H9 (cell line): Measurements from ENCODE around the gene NEGR1. TPM values are rescaled to one million over a fixed set of nuclear protein-coding genes. Genes with fewer than 3 reads are reported as not detected.

Source experiments
- DNase-seq: peaks from one replicate; pipeline ENCODE4 v3.0.0-alpha.2; 2017
- H2AFZ ChIP-seq: one replicate; pipeline ENCODE4 v1.6.1; 2013; ENCODE audit warnings: mild to moderate bottlenecking, low read length, control low read depth, moderate library complexity
- H2AK5ac ChIP-seq: 2 replicates; pipeline ENCODE4 v1.6.1; 2013; ENCODE audit warnings: low read length, control low read depth, mixed read lengths; ENCODE audit not compliant: insufficient read length
- H2BK120ac ChIP-seq: one replicate; pipeline ENCODE4 v1.6.1; 2013; ENCODE audit warnings: low read depth, mild to moderate bottlenecking, low read length, control low read depth, inconsistent platforms; ENCODE audit not compliant: poor library complexity, severe bottlenecking
- H2BK12ac ChIP-seq: 2 replicates; pipeline ENCODE4 v1.6.1; 2013; ENCODE audit warnings: low read length, control low read depth, mixed read lengths, low read depth; ENCODE audit not compliant: insufficient read length
- H2BK15ac ChIP-seq: 2 replicates; pipeline ENCODE4 v1.6.1; 2013; ENCODE audit warnings: low read depth, low read length, control low read depth
- H2BK20ac ChIP-seq: one replicate; pipeline ENCODE4 v1.6.1; 2013; ENCODE audit warnings: low read depth, mild to moderate bottlenecking, low read length, control low read depth, inconsistent platforms; ENCODE audit not compliant: poor library complexity, severe bottlenecking
- H2BK5ac ChIP-seq: 2 replicates; pipeline ENCODE4 v1.6.1; 2013; ENCODE audit warnings: low read length, control low read depth, mixed read lengths; ENCODE audit not compliant: insufficient read length
- H3K14ac ChIP-seq: 2 replicates; pipeline ENCODE4 v1.6.1; 2013; ENCODE audit warnings: low read length, control low read depth; ENCODE audit not compliant: insufficient read depth
- H3K18ac ChIP-seq: 2 replicates; pipeline ENCODE4 v1.6.1; 2013; ENCODE audit warnings: low read depth, mild to moderate bottlenecking, mixed read lengths, low read length, control low read depth; ENCODE audit not compliant: insufficient read length
- H3K23ac ChIP-seq: 2 replicates; pipeline ENCODE4 v1.6.1; 2013; ENCODE audit warnings: low read length, control low read depth, mixed read lengths, low read depth; ENCODE audit not compliant: insufficient read length
- H3K23me2 ChIP-seq: 2 replicates; pipeline ENCODE4 v1.6.1; 2013; ENCODE audit warnings: low read depth, mild to moderate bottlenecking, mixed read lengths, low read length, control low read depth; ENCODE audit not compliant: insufficient read length, poor library complexity, severe bottlenecking
- H3K27ac ChIP-seq: 2 replicates; pipeline ENCODE4 v1.5.1; 2013; ENCODE audit warnings: low read length, control low read depth, mixed read lengths, low read depth; ENCODE audit not compliant: insufficient read length
- H3K27me3 ChIP-seq: 2 replicates; pipeline ENCODE4 v1.6.1; 2013; ENCODE audit warnings: low read length, control low read depth, inconsistent platforms; ENCODE audit not compliant: insufficient read depth
- H3K4ac ChIP-seq: 2 replicates; pipeline ENCODE4 v1.6.1; 2013; ENCODE audit warnings: low read depth, mild to moderate bottlenecking, control low read depth, inconsistent platforms, low read length, moderate library complexity
- H3K4me1 ChIP-seq: 2 replicates; pipeline ENCODE4 v1.6.1; 2013; ENCODE audit warnings: low read length, control low read depth, inconsistent platforms; ENCODE audit not compliant: insufficient read depth
- H3K4me2 ChIP-seq: 2 replicates; pipeline ENCODE4 v1.6.1; 2013; ENCODE audit warnings: low read length, control low read depth, mixed read lengths; ENCODE audit not compliant: insufficient read length, insufficient read depth
- H3K56ac ChIP-seq: 2 replicates; pipeline ENCODE4 v1.6.1; 2013; ENCODE audit warnings: low read depth, mild to moderate bottlenecking, mixed read lengths, low read length, control low read depth; ENCODE audit not compliant: insufficient read length
- H3K79me1 ChIP-seq: 2 replicates; pipeline ENCODE4 v1.6.1; 2013; ENCODE audit warnings: low read depth, mild to moderate bottlenecking, moderate library complexity, low read length, control low read depth, inconsistent platforms; ENCODE audit not compliant: insufficient read depth, poor library complexity, severe bottlenecking
- H3K79me2 ChIP-seq: 2 replicates; pipeline ENCODE4 v1.6.1; 2013; ENCODE audit warnings: low read length, control low read depth, inconsistent platforms; ENCODE audit not compliant: insufficient read depth
- H3K9ac ChIP-seq: 2 replicates; pipeline ENCODE4 v1.6.1; 2013; ENCODE audit warnings: low read length, control low read depth, mixed read lengths; ENCODE audit not compliant: insufficient read length; ENCODE audit errors: extremely low read depth
- H3K9me3 ChIP-seq: one replicate; pipeline ENCODE4 v1.6.1; 2013; ENCODE audit warnings: low read depth, low read length, inconsistent platforms; ENCODE audit not compliant: control insufficient read depth
- H3T11ph ChIP-seq: one replicate; pipeline ENCODE4 v1.6.1; 2013; ENCODE audit warnings: mild to moderate bottlenecking, low read length, control low read depth, inconsistent platforms
- H4K20me1 ChIP-seq: one replicate; pipeline ENCODE4 v1.6.1; 2013; ENCODE audit not compliant: control insufficient read depth, insufficient read length, insufficient read depth
- H4K5ac ChIP-seq: 2 replicates; pipeline ENCODE4 v1.6.1; 2013; ENCODE audit warnings: low read depth, mild to moderate bottlenecking, mixed read lengths, low read length, control low read depth; ENCODE audit not compliant: insufficient read length
- H4K8ac ChIP-seq: replicated peaks from 2 replicates; pipeline ENCODE4 v1.6.1; 2013; ENCODE audit warnings: low read length, control low read depth, mixed read lengths, low read depth; ENCODE audit not compliant: insufficient read length
- H4K91ac ChIP-seq: 2 replicates; pipeline ENCODE4 v1.6.1; 2013; ENCODE audit warnings: low read depth, mild to moderate bottlenecking, moderate library complexity, mixed read lengths, low read length, control low read depth; ENCODE audit not compliant: insufficient read length
- H3K27ac Mint-ChIP-seq, 3 experiments: 2 replicates in 2 of 3; 3 replicates in 1 of 3; pipeline ENCODE4 v1.8.0; 2020 to 2021; ENCODE audit warnings: mixed read lengths in 3 of 3, mild to moderate bottlenecking in 1 of 3, moderate library complexity in 1 of 3
- H3K27me3 Mint-ChIP-seq: 2 replicates; pipeline ENCODE4 v1.8.0; 2021; ENCODE audit warnings: low read depth, mild to moderate bottlenecking, moderate library complexity, mixed read lengths
- H3K36me3 Mint-ChIP-seq, 3 experiments: 2 replicates in 2 of 3; 3 replicates in 1 of 3; pipeline ENCODE4 v1.8.0; 2020 to 2021; ENCODE audit warnings: low read depth in 3 of 3, mixed read lengths in 3 of 3; ENCODE audit not compliant: insufficient read depth in 1 of 3
- H3K4me1 Mint-ChIP-seq, 2 experiments: 2 replicates each; pipeline ENCODE4 v1.8.0; 2020; ENCODE audit warnings: mixed read lengths in 2 of 2
- H3K4me3 Mint-ChIP-seq, 2 experiments: 2 replicates in 1 of 2; 3 replicates in 1 of 2; pipeline ENCODE4 v1.8.0; 2020 to 2021; ENCODE audit warnings: mild to moderate bottlenecking in 2 of 2, mixed read lengths in 2 of 2, moderate library complexity in 1 of 2
- H3K9me3 Mint-ChIP-seq, 2 experiments: 2 replicates in 1 of 2; 3 replicates in 1 of 2; pipeline ENCODE4 v1.8.0; 2020; ENCODE audit warnings: mild to moderate bottlenecking in 2 of 2, mixed read lengths in 2 of 2, moderate library complexity in 1 of 2
- WGBS: extraction: QIAGEN DNeasy Blood & Tissue Kit; methylation state at CpG from one replicate; pipeline ENCODE4 v1.1.7; 2013; ENCODE audit warnings: missing lambda C conversion rate, low lambda C conversion rate, mixed read lengths; ENCODE audit not compliant: insufficient read length; ENCODE audit errors: extremely low coverage; 5-methylcytosine and 5-hydroxymethylcytosine counted together
- total RNA-seq: library from RNA; stranded (reverse); gene quantifications from 2 replicates; pipeline ENCODE4 v1.2.1, GENCODE V29; 2021
- TF ChIP-seq, protein P1 (sequence below): fragments of 200-600 bp; sonication (generic); conservative IDR thresholded peaks from 3 replicates; pipeline ENCODE4 v1.8.0; 2021; ENCODE audit warnings: antibody characterized with exemption, mild to moderate bottlenecking

NEGR1 gene
- total RNA-seq, 1 experiment from 2014 or later = 0.13 TPM

DNA sequence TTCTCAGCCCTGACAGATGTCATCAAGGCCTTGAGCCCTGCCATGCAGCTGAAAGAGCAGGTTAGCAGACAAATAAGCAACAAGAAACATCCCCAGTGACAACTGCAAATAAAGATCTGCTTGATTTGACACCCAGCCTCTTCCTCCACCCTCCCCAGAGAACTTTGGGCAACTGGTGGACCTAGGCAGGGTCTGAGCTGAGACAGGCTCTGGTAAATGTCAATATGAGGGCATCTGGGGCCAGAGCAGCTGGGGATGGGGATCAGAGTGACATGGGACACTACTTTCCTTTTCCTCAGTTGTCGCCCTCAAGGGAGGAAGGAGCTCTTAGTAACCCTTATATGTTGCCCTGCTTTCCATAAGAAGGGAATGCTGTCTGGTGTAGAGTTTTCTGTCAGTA lies 544.1 kb downstream of the NEGR1 start:
- peaks cover 0 to 7% of the 10 kb centered on the region in 2 experiments; a peak in 3 of 5 replicates for H3K9me3 Mint-ChIP-seq
- Histone ChIP-seq H3K23ac (no peak overlapping the region), H2BK20ac (no peak overlapping the region), H4K5ac (no peak overlapping the region), H2BK12ac (no peak overlapping the region), H3K4ac (no peak overlapping the region), H4K20me1 (no peaks in the 10 kb centered on the region), H3T11ph (no peak overlapping the region), H3K9ac (no peak overlapping the region), H2BK120ac (no peak overlapping the region), H3K79me1 (no peaks in the 10 kb centered on the region), H4K8ac (no peak overlapping the region), H2AK5ac (no peak overlapping the region), H2AFZ (no peak overlapping the region), H3K18ac (peak overlapping the region; percentile 34), H3K23me2 (no peaks in the 10 kb centered on the region), H3K27me3 (no peaks in the 10 kb centered on the region), H3K9me3 (no peaks in the 10 kb centered on the region), H3K4me1 (peaks cover 6% of the 10 kb centered on the region; the same call in 1 of the 2 replicates), H3K56ac (no peak overlapping the region), H3K79me2 (no peaks in the 10 kb centered on the region), H4K91ac (no peak overlapping the region), H2BK5ac (no peak overlapping the region), H3K4me2 (no peak overlapping the region), H3K27ac (no peak overlapping the region), H2BK15ac (no peak overlapping the region), H3K14ac (no peak overlapping the region)
- peaks cover 31 to 42% of the 10 kb centered on the region in 2 experiments for H3K4me1 Mint-ChIP-seq
- H3K36me3 Mint-ChIP-seq = no peaks in the 10 kb centered on the region; a peak in 3 of 7 replicates
- WGBS = no CpG with 5 or more reads among the region's 1 CpG
- peak overlapping the region; percentile 42 to 95 (median 49); a peak in 5 of 7 replicates for H3K27ac Mint-ChIP-seq
- no peaks in the 10 kb centered on the region for H3K27me3 Mint-ChIP-seq
- TF ChIP-seq, protein P1, sequence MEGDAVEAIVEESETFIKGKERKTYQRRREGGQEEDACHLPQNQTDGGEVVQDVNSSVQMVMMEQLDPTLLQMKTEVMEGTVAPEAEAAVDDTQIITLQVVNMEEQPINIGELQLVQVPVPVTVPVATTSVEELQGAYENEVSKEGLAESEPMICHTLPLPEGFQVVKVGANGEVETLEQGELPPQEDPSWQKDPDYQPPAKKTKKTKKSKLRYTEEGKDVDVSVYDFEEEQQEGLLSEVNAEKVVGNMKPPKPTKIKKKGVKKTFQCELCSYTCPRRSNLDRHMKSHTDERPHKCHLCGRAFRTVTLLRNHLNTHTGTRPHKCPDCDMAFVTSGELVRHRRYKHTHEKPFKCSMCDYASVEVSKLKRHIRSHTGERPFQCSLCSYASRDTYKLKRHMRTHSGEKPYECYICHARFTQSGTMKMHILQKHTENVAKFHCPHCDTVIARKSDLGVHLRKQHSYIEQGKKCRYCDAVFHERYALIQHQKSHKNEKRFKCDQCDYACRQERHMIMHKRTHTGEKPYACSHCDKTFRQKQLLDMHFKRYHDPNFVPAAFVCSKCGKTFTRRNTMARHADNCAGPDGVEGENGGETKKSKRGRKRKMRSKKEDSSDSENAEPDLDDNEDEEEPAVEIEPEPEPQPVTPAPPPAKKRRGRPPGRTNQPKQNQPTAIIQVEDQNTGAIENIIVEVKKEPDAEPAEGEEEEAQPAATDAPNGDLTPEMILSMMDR = no peak
- no peak for DNase-seq
- H3K4me3 Mint-ChIP-seq = peak overlapping the region in 1 of 2 experiments; percentile 43; a peak in 2 of 5 replicates
